SK-N-MC (cell line): Measurements from ENCODE around the gene POLH.

Experiments used
- EZH2 ChIP-seq: fragments of 200-600 bp; sonication (generic); IDR thresholded peaks from one replicate; pipeline ENCODE4 v1.6.1; 2017; ENCODE audit warnings: antibody characterized with exemption
- FOXP2 ChIP-seq: optimal IDR thresholded peaks from 2 replicates; pipeline ENCODE3; 2011; ENCODE audit warnings: mild to moderate bottlenecking, moderate library complexity; ENCODE audit not compliant: insufficient read depth; ENCODE audit errors: extremely low read length, control extremely low read depth
- POLR2AphosphoS5 ChIP-seq: IDR thresholded peaks from 2 replicates; pipeline ENCODE4 v1.6.1; 2012; ENCODE audit warnings: mild to moderate bottlenecking, low read depth, low read length, borderline replicate concordance

DNA sequence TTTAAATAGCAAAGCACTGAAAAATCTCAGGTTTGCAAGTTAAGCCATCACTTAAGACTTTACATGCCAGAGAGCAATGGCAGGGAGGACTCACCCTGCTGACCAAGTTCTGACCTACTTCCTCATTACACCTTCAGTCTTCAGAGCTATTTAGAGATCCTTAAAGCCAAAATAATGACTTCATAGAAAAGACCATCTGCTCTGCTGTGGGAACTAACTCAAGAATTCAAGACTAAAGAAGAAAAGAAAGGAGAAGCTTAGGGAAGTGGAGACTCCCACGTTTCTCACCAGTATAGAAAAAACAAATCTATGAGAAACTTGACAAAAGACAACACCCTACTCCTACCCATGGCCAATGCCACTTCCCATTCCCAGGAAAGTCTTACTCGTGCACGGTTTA is 28.8 kb upstream of the POLH start:
- no peak for TF ChIP-seq POLR2AphosphoS5
- no peak for TF ChIP-seq EZH2
- TF ChIP-seq FOXP2 = no peak
